GM11168 (cell line): ENCODE results near the gene PRSS21.

Experiments used
- in situ Hi-C: fragments of 300-500 bp; cut with MboI; formaldehyde crosslinking; loops from one replicate; pipeline ENCODE4 v1.12.0; 2022; ENCODE audit warnings: low sequenced_read_pairs; ENCODE audit not compliant: unreplicated experiment

The PRSS21 gene

GRCh38 chr16:2799859-2800226 lies 17.2 kb upstream of the PRSS21 start:
- in situ Hi-C loops = no loop called here

GRCh38 chr16:2803545-2804195 lies 13.4 kb upstream of the PRSS21 start:
- in situ Hi-C loops = no loop called here

- in situ Hi-C loops = no loop called here
Observed at GRCh38 chr16:2804728-2805127, 12.3 kb upstream of the PRSS21 start.

GRCh38 chr16:2806286-2806685 lies 10.8 kb upstream of the PRSS21 start:
- in situ Hi-C loops = no loop called here

GRCh38 chr16:2808181-2808580 lies 8.9 kb upstream of the PRSS21 start:
- in situ Hi-C loops = no loop called here

- in situ Hi-C loops = no loop called here
Observed at GRCh38 chr16:2809149-2809760, 7.8 kb upstream of the PRSS21 start.

GRCh38 chr16:2810651-2811050 lies 6.4 kb upstream of the PRSS21 start:
- in situ Hi-C loops = no loop called here

- in situ Hi-C loops = no loop called here
Observed at GRCh38 chr16:2811703-2812471, 5.2 kb upstream of the PRSS21 start.

GRCh38 chr16:2813771-2814221 lies 3.2 kb upstream of the PRSS21 start:
- in situ Hi-C loops = no loop called here

GRCh38 chr16:2814551-2815298 lies 2.3 kb upstream of the PRSS21 start:
- in situ Hi-C loops = no loop called here

GRCh38 chr16:2815299-2815771 lies 1.7 kb upstream of the PRSS21 start:
- in situ Hi-C loops = no loop called here

- in situ Hi-C loops = no loop called here
Observed at GRCh38 chr16:2817340-2818271, 569 bp downstream of the PRSS21 start.

- in situ Hi-C loops = no loop called here
Observed at GRCh38 chr16:2818272-2818876, 1.3 kb downstream of the PRSS21 start.

- in situ Hi-C loops = no loop called here
Observed at GRCh38 chr16:2819179-2819938, 2.3 kb downstream of the PRSS21 start.

GRCh38 chr16:2819939-2820835 lies 3.1 kb downstream of the PRSS21 start:
- in situ Hi-C loops = no loop called here

- in situ Hi-C loops = no loop called here
Observed at GRCh38 chr16:2820836-2821486, 3.9 kb downstream of the PRSS21 start.
